Liver (tissue), 3 donors: Measurements from ENCODE around the gene FER1L5.

Experiments
- FOXA1 ChIP-seq: IDR thresholded peaks from 2 replicates; pipeline ENCODE4 v1.6.1; 2016; ENCODE audit warnings: antibody characterized with exemption
- GABPA ChIP-seq, 2 donors: IDR thresholded peaks in 1 of 2; conservative IDR thresholded peaks in 1 of 2; 2 replicates each; pipeline ENCODE4 v1.6.1; 2016; ENCODE audit warnings: antibody characterized with exemption in 2 of 2, mild to moderate bottlenecking in 1 of 2, moderate library complexity in 1 of 2
- JUND ChIP-seq, 2 donors: IDR thresholded peaks; 2 replicates each; pipeline ENCODE4 v1.6.1; 2016; ENCODE audit warnings: antibody characterized with exemption in 2 of 2
- NR2F2 ChIP-seq: IDR thresholded peaks from 2 replicates; pipeline ENCODE4 v1.6.1; 2016; ENCODE audit warnings: antibody characterized with exemption
- RAD21 ChIP-seq, 2 donors: IDR thresholded peaks; 2 replicates each; pipeline ENCODE4 v1.6.1; 2016; ENCODE audit warnings: antibody characterized with exemption in 2 of 2, mild to moderate bottlenecking in 2 of 2
- REST ChIP-seq: IDR thresholded peaks from 2 replicates; pipeline ENCODE4 v1.6.1; 2016; ENCODE audit warnings: antibody characterized with exemption, mild to moderate bottlenecking
- RXRA ChIP-seq, 2 donors: IDR thresholded peaks; 2 replicates each; pipeline ENCODE4 v1.6.1; 2017 to 2018; ENCODE audit warnings: antibody characterized with exemption in 2 of 2, mild to moderate bottlenecking in 1 of 2
- SP1 ChIP-seq: IDR thresholded peaks from 2 replicates; pipeline ENCODE4 v1.6.1; 2018; ENCODE audit warnings: antibody characterized with exemption, mild to moderate bottlenecking
- TAF1 ChIP-seq: conservative IDR thresholded peaks from 2 replicates; pipeline ENCODE4 v1.6.1; 2016; ENCODE audit warnings: antibody characterized with exemption, mild to moderate bottlenecking
- YY1 ChIP-seq: IDR thresholded peaks from 2 replicates; pipeline ENCODE4 v1.6.1; 2016; ENCODE audit warnings: antibody characterized with exemption, mild to moderate bottlenecking
- ZBTB33 ChIP-seq: IDR thresholded peaks from 2 replicates; pipeline ENCODE4 v1.6.1; 2016; ENCODE audit warnings: antibody characterized with exemption
- TF ChIP-seq, protein P1 (sequence below): IDR thresholded peaks from 2 replicates; pipeline ENCODE4 v1.6.1; 2016; ENCODE audit warnings: antibody characterized with exemption
- TF ChIP-seq, protein P2 (sequence below): fragments of 150-350 bp; IDR thresholded peaks from 2 replicates; pipeline ENCODE4 v1.5.1; 2017; ENCODE audit warnings: improper control_type of control experiment, low read depth, low read length; ENCODE audit not compliant: missing input control
- TF ChIP-seq, protein P3 (sequence below): IDR thresholded peaks from 2 replicates; pipeline ENCODE4 v1.6.1; 2016; ENCODE audit warnings: antibody characterized with exemption
- donor health status: healthy.
- donor health status: healthy.

- TF ChIP-seq, protein P1, sequence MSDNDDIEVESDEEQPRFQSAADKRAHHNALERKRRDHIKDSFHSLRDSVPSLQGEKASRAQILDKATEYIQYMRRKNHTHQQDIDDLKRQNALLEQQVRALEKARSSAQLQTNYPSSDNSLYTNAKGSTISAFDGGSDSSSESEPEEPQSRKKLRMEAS: no peak
- TF ChIP-seq, protein P2, sequence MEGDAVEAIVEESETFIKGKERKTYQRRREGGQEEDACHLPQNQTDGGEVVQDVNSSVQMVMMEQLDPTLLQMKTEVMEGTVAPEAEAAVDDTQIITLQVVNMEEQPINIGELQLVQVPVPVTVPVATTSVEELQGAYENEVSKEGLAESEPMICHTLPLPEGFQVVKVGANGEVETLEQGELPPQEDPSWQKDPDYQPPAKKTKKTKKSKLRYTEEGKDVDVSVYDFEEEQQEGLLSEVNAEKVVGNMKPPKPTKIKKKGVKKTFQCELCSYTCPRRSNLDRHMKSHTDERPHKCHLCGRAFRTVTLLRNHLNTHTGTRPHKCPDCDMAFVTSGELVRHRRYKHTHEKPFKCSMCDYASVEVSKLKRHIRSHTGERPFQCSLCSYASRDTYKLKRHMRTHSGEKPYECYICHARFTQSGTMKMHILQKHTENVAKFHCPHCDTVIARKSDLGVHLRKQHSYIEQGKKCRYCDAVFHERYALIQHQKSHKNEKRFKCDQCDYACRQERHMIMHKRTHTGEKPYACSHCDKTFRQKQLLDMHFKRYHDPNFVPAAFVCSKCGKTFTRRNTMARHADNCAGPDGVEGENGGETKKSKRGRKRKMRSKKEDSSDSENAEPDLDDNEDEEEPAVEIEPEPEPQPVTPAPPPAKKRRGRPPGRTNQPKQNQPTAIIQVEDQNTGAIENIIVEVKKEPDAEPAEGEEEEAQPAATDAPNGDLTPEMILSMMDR: no peak
- no peak for TF ChIP-seq YY1
- TF ChIP-seq, protein P3, sequence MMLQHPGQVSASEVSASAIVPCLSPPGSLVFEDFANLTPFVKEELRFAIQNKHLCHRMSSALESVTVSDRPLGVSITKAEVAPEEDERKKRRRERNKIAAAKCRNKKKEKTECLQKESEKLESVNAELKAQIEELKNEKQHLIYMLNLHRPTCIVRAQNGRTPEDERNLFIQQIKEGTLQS: no peak
- no peak for TF ChIP-seq REST
- TF ChIP-seq NR2F2: no peak
- TF ChIP-seq RAD21 (IDR thresholded peaks at IDR 0.05): no peak
- TF ChIP-seq ZBTB33: no peak
- no peak for TF ChIP-seq RXRA (IDR thresholded peaks at IDR 0.05)
- TF ChIP-seq FOXA1: no peak
- TF ChIP-seq JUND (IDR thresholded peaks at IDR 0.05): no peak
- no peak for TF ChIP-seq GABPA (IDR thresholded peaks at IDR 0.05 in 1 of 2, conservative IDR thresholded peaks at IDR 0.05 in 1 of 2)
- TF ChIP-seq TAF1: no peak
- TF ChIP-seq SP1: no peak
Observed at GRCh38 chr2:96617012-96617411, 25.6 kb upstream of the FER1L5 start.
